HG03097 (cell line): ENCODE results near the gene B3GNT9.
A peak's percentile ranks its signal among the peaks of the same experiment; 100 is the strongest.

Source experiments
- ATAC-seq: cut with Tn5 transposase; IDR thresholded peaks from one replicate; pipeline ENCODE4 v1.9.1; 2021; ENCODE audit not compliant: unreplicated experiment, low FRiP score

B3GNT9 gene

DNA sequence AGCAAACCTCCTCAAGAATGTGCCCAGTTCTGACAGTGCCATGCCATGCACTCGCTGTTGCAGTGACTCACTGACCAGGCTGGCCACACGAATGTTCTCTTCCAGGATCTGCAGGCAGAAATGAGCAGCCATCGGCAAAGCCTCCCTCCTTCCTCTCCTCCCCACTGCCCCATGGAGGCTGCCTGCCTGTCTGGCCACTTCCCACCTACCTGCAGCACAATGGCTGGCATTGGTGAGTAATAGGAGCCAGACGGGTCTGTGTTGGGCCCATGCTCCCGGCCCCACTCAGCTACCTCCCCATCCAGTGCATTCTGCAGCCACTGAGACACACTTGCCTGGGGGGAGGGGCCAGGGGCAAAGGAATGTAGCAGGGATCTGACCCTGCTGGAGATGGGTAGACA, 35.8 kb upstream of the B3GNT9 start:
- ATAC-seq = no peak

DNA sequence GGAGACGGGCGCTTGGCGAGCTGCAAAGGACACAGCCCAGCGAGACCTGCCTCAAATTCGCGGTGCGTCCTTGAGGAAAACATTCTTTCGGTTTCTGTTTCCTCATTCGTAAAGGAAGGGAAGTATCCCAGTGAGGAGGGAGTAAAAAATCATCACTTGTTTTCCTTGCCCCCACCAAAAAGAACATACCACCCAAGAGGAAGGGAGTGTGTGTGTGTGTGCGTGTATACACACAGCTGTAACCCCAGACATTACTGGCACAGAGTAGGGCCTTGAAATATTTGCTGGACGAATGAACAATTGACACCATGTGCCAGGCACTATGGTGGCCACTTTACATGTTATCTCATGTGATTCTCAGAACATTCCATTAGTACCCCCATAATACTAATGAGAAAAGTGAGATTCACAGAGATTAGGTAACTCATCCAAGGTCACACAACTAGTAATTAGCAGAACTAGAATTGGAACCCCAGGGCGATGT, 34.9 kb upstream of the B3GNT9 start:
- ATAC-seq = no peak

GRCh38 chr16:67184995-67185650, 34.3 kb upstream of the B3GNT9 start:
- ATAC-seq = peak; percentile 32

- no peak for ATAC-seq
Observed at GRCh38 chr16:67184453-67184994, 33.7 kb upstream of the B3GNT9 start.

GRCh38 chr16:67183627-67184452, 33.0 kb upstream of the B3GNT9 start, which contains the start of gene MATCAP1:
MATCAP1 (minus strand) TSS chr16:67183963; CDS start chr16:67180610, 3,353 bp downstream.
- ATAC-seq = peak; percentile 70

DNA sequence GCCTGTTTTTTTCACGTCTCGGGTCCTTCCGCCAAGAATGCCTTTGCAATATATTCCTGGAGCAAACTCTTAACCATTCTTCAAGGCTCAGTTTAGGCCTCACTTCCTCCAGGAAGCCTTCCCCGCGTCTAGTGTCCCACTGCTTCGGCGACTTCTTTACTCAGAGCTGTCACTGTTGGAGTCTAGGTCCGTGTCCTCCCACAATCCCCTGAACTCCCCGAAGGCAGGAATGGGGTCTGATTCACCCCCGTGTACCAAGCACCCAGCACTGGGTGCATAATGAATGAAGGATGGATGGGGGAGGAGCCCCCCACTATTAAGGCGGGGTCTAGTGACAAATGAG, 32.5 kb upstream of the B3GNT9 start:
- ATAC-seq = no peak

DNA sequence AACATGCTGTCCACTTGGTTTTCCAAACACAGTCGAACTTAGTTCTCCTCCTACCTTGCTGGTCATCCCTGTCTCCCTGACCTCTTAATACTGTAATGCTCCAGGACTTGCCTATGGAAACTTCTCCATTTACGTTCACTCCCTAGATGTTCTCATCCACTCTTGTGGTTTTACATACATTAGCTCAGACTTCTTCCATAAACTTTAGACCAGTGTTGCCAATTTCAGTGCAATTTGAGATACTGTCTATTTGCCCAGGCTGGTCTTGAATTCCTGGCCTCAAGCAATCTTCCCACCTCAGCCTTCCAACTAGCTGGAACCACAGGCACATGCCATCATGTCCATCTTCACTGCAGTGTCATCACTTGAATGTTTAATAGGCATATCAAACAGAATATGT, 31.5 kb upstream of the B3GNT9 start:
- no peak for ATAC-seq

DNA sequence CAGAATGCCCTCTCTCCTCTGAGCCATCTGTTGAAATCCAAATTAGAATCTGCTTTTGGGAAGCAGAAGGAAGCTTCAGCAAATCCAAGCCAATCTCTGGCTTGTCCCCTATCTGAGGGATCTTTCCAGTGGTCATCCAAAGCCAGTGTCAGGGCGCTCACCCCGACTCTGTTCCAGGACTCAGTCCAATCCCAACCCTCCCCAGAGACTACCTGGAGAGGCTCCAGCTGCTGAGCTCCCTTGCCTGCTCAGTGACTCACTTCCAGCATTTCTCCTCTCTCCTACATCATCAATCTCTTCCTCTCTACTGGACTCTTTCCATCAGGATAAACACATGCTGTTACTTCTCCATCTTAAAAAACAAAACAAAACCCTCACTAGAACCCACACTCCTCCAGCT, 30.5 kb upstream of the B3GNT9 start:
- ATAC-seq = no peak

DNA sequence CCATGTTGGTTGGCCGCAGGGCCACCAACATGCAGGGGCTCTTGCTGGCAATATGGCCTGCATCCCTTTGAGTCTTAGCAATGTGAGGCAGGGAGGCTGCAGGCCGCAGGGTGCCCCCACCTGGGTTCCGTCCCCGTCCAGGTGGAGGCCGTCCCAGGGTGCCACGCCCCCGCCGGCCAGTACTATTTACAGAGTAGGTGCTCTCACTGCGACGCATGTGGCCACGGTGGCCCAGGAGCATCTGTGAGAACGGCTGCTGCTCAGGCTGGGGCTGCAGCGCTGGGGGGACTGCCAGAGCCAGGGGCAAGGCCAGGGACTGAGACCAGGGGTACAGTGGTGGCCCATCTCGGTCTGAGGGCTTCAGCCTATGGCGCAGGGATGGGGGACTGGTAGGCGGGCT, 29.4 kb upstream of the B3GNT9 start:
- no peak for ATAC-seq

GRCh38 chr16:67179421-67180080, 28.8 kb upstream of the B3GNT9 start:
- ATAC-seq = no peak

- no peak for ATAC-seq
Observed at GRCh38 chr16:67177743-67178699, 27.2 kb upstream of the B3GNT9 start.

GRCh38 chr16:67176662-67177061, 25.9 kb upstream of the B3GNT9 start:
- no peak for ATAC-seq

DNA sequence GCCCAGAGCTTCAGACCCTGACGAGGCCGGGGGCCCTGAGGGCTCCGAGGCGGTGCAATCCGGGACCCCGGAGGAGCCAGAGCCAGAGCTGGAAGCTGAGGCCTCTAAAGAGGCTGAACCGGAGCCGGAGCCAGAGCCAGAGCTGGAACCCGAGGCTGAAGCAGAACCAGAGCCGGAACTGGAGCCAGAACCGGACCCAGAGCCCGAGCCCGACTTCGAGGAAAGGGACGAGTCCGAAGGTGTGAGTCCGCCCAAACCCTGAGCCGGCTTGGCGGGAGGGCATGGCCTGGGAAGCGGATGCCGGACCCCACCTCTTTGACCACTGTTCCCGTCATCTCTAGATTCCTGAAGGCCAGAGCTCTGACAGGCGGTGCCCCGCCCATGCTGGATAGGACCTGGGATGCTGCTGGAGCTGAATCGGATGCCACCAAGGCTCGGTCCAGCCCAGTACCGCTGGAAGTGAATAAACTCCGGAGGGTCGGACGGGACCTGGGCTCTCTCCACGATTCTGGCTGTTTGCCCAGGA, 24.0 kb upstream of the B3GNT9 start:
- ATAC-seq = no peak

DNA sequence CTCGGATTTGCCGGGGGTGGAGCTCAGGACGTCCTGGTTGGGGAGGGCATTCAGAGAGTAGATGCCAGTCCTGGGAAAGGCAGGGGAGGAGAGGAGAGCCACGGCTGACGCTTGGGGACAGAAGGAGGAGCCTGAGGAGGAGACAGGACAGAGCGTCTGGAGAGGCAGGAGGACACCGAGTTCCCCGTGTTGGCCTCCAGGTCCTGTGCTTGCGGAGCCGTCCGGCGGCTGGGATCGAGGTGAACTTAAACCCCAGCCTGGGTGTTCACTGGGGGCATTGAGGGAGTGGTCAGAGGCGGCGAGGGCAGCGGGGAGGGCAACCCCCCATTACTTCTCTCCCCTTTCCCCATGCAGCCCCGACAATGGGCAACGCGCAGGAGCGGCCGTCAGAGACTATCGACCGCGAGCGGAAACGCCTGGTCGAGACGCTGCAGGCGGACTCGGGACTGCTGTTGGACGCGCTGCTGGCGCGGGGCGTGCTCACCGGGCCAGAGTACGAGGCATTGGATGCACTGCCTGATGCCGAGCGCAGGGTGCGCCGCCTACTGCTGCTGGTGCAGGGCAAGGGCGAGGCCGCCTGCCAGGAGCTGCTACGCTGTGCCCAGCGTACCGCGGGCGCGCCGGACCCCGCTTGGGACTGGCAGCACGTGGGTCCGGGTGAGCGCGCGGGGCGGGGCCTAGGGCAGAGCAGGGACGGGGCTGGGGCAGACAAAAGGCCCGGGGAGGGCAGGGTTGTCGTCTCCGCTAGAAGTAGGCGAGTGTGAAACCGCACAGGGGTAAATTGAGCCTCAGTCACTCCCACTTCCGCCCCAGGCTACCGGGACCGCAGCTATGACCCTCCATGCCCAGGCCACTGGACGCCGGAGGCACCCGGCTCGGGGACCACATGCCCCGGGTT, 23.3 kb upstream of the B3GNT9 start:
- no peak for ATAC-seq

GRCh38 chr16:67173323-67173722, 22.5 kb upstream of the B3GNT9 start:
- no peak for ATAC-seq

- no peak for ATAC-seq
Observed at GRCh38 chr16:67170949-67171649, 20.3 kb upstream of the B3GNT9 start.

- ATAC-seq = no peak
Observed at GRCh38 chr16:67170168-67170948, 19.6 kb upstream of the B3GNT9 start, which contains the start of gene NOL3. NOL3 (plus strand) TSS chr16:67170538.
